Measurements from ENCODE around the gene FZD1. TPM values are rescaled to one million over a fixed set of nuclear protein-coding genes. Genes with fewer than 3 reads are reported as not detected.
A peak's percentile ranks its signal among the peaks of the same experiment; 100 is the strongest.

FZD1 gene
- total RNA-seq (10 to 100 TPM in 2 of 5 donors, 1 to 10 TPM in 3; 1.8 to 12.9 (median 8.7) TPM), polyA plus RNA-seq (1 to 10 TPM; 2.4 to 2.7 (median 2.4) TPM)
- long read RNA-seq, donor 1, full-length matches to known transcripts = 7 of 7 reads
- long read RNA-seq, donor 1, partial matches to known transcripts = 0 of 7 reads
- long read RNA-seq, donor 1, other reads (novel, unspliced or antisense) = 0 of 7 reads
- long read RNA-seq, donor 2, full-length matches to known transcripts = 18 of 18 reads
- long read RNA-seq, donor 2, partial matches to known transcripts = 0 of 18 reads
- long read RNA-seq, donor 2, other reads (novel, unspliced or antisense) = 0 of 18 reads
- long read RNA-seq, donor 3, full-length matches to known transcripts = 9 of 9 reads
- long read RNA-seq, donor 3, partial matches to known transcripts = 0 of 9 reads
- long read RNA-seq, donor 3, other reads (novel, unspliced or antisense) = 0 of 9 reads
- long read RNA-seq, donor 4, full-length matches to known transcripts = 2 of 2 reads
- long read RNA-seq, donor 4, partial matches to known transcripts = 0 of 2 reads
- long read RNA-seq, donor 4, other reads (novel, unspliced or antisense) = 0 of 2 reads
- long read RNA-seq, donor 5, full-length matches to known transcripts = 30 of 30 reads
- long read RNA-seq, donor 5, partial matches to known transcripts = 0 of 30 reads
- long read RNA-seq, donor 5, other reads (novel, unspliced or antisense) = 0 of 30 reads
- long read RNA-seq, donor 6, full-length matches to known transcripts = 25 of 25 reads
- long read RNA-seq, donor 6, partial matches to known transcripts = 0 of 25 reads
- long read RNA-seq, donor 6, other reads (novel, unspliced or antisense) = 0 of 25 reads
- long read RNA-seq, donor 7, full-length matches to known transcripts = 44 of 44 reads
- long read RNA-seq, donor 7, partial matches to known transcripts = 0 of 44 reads
- long read RNA-seq, donor 7, other reads (novel, unspliced or antisense) = 0 of 44 reads
- long read RNA-seq, donor 8, full-length matches to known transcripts = 16 of 16 reads
- long read RNA-seq, donor 8, partial matches to known transcripts = 0 of 16 reads
- long read RNA-seq, donor 8, other reads (novel, unspliced or antisense) = 0 of 16 reads
- long read RNA-seq, donor 9, full-length matches to known transcripts = 31 of 31 reads
- long read RNA-seq, donor 9, partial matches to known transcripts = 0 of 31 reads
- long read RNA-seq, donor 9, other reads (novel, unspliced or antisense) = 0 of 31 reads
- long read RNA-seq, donor 10, full-length matches to known transcripts = 4 of 4 reads
- long read RNA-seq, donor 10, partial matches to known transcripts = 0 of 4 reads
- long read RNA-seq, donor 10, other reads (novel, unspliced or antisense) = 0 of 4 reads

DNA sequence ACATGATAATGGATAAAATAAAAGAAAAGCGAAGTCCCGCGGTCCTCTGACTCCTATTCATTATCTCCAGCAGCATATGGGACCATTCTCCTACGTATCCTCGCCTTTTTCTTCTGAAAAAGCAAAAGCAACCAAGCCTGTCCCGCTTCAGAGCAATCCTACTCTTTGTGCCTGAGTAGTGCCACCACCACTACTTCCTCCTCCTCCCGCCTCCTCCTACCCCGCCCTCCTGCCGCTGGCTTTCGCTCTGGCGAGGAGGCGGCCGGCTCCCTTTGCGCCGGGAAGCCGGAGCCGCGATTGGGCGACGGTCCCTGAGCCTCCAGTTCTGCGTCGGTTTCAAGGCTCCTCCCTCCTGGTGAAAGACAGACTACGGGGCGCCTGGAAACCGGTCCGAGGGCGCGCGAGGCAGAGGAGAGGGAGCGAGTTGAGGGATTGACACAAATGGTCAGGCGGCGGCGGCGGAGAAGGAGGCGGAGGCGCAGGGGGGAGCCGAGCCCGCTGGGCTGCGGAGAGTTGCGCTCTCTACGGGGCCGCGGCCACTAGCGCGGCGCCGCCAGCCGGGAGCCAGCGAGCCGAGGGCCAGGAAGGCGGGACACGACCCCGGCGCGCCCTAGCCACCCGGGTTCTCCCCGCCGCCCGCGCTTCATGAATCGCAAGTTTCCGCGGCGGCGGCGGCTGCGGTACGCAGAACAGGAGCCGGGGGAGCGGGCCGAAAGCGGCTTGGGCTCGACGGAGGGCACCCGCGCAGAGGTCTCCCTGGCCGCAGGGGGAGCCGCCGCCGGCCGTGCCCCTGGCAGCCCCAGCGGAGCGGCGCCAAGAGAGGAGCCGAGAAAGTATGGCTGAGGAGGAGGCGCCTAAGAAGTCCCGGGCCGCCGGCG, at the start of gene FZD1:
Gene FZD1, plus strand, starts transcription at position 388 of the 878 bp plus-strand sequence. Its CDS starts 448 bp downstream, at position 836.
- no peaks in the 10 kb centered on the region for H3K36me3 ChIP-seq
- H3K27me3 ChIP-seq = no peaks in the 10 kb centered on the region
- H3K27ac ChIP-seq = peak within 1 kb of the TSS; percentile 83 to 98 (median 93)
- H3K9me3 ChIP-seq = no peaks in the 10 kb centered on the region
- WGBS, 5 donors = 0 to 1% (median 0%) methylated on average over 53 to 89 of the region's 90 CpGs
- intact Hi-C loops (cut with DNase I; ENCODE audit: low total_unique reads) = no loop called here
- peaks cover 18 to 46% (median 37%) of the 10 kb centered on the region in 4 donors for H3K4me1 ChIP-seq
- TF ChIP-seq EP300 (IDR thresholded peaks at IDR 0.05) (no peak), POLR2AphosphoS5 (IDR thresholded peaks at IDR 0.05) (peak; percentile 73 to 83 (median 80)), POLR2A (IDR thresholded peaks at IDR 0.05) (peak in 2 of 4 donors; percentile 29 to 39)
- peak; percentile 95 to 99 for DNase-seq
- H3K4me3 ChIP-seq = peak within 1 kb of the TSS; percentile 66 to 90 (median 78)

DNA sequence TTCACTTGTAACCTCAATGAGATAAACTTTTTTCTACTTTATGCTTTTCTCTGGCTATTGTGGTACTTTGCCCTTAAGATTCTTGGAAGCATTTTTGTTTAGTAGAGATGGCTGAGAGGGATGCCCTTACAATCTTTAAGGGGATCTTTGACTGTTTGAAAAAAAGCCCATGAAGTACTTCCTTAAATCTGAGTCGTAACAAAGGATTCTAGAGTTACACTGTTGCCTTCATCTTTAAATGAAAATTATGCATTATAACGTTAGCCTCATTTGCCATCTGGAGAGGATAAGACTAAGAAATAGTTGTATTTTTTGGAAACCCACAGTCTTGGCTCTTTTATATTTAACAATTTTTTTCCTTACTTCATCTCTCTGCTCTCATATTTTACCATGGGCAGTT, 37.8 kb upstream of the FZD1 start:
- Histone ChIP-seq H3K4me3 (no peak overlapping the region), H3K27me3 (no peaks in the 10 kb centered on the region), H3K4me1 (no peaks in the 10 kb centered on the region), H3K9me3 (peaks cover 0 to 3% (median 0%) of the 10 kb centered on the region in 4 donors), H3K27ac (no peak overlapping the region), H3K36me3 (no peaks in the 10 kb centered on the region)
- DNase-seq = no peak
- intact Hi-C loops (cut with DNase I; ENCODE audit: low total_unique reads) = no loop called here
- TF ChIP-seq, protein P1, sequence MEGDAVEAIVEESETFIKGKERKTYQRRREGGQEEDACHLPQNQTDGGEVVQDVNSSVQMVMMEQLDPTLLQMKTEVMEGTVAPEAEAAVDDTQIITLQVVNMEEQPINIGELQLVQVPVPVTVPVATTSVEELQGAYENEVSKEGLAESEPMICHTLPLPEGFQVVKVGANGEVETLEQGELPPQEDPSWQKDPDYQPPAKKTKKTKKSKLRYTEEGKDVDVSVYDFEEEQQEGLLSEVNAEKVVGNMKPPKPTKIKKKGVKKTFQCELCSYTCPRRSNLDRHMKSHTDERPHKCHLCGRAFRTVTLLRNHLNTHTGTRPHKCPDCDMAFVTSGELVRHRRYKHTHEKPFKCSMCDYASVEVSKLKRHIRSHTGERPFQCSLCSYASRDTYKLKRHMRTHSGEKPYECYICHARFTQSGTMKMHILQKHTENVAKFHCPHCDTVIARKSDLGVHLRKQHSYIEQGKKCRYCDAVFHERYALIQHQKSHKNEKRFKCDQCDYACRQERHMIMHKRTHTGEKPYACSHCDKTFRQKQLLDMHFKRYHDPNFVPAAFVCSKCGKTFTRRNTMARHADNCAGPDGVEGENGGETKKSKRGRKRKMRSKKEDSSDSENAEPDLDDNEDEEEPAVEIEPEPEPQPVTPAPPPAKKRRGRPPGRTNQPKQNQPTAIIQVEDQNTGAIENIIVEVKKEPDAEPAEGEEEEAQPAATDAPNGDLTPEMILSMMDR (IDR thresholded peaks at IDR 0.05) = no peak
- no peak for TF ChIP-seq POLR2AphosphoS5 (IDR thresholded peaks at IDR 0.05)
- TF ChIP-seq EP300 (IDR thresholded peaks at IDR 0.05) = no peak
- no peak for TF ChIP-seq POLR2A (IDR thresholded peaks at IDR 0.05)
- 71 to 82% (median 77%) methylated on average over 2 of the region's 2 CpGs for WGBS, 5 donors

DNA sequence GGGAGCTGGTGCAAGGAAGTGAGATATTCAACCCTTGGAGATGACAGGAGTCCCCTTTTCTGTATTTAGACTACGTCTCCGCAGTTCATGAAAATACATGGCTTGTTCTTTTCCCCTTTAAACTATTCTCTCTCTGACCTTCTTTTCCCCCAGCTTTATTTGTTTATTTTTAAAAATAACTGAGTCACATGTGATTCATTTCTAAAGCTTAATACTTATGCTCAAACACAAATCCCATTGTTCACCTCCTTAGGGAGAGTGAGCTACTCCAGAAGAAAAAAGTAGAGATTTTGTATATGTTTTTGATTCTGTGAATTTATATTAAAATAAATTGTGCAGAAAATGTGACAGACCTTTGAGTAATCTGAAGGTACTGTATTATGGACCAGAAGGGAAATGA, 35.9 kb upstream of the FZD1 start:
- H3K27ac ChIP-seq = no peak overlapping the region
- WGBS, 5 donors = 70 to 89% (median 79%) methylated on average over 2 of the region's 2 CpGs

More for the DNA sequence above, 35.9 kb upstream of the FZD1 start:
- no peak for TF ChIP-seq POLR2A (IDR thresholded peaks at IDR 0.05)
- TF ChIP-seq, protein P1 (IDR thresholded peaks at IDR 0.05) = no peak
- TF ChIP-seq EP300 (IDR thresholded peaks at IDR 0.05) = no peak
- no peak for TF ChIP-seq POLR2AphosphoS5 (IDR thresholded peaks at IDR 0.05)
- peaks cover 0 to 3% (median 0%) of the 10 kb centered on the region in 4 donors for H3K9me3 ChIP-seq
- H3K4me1 ChIP-seq = no peaks in the 10 kb centered on the region
- H3K36me3 ChIP-seq = no peaks in the 10 kb centered on the region
- no peak for DNase-seq
- H3K27me3 ChIP-seq = no peaks in the 10 kb centered on the region
- no peak overlapping the region for H3K4me3 ChIP-seq
- intact Hi-C loops (cut with DNase I; ENCODE audit: low total_unique reads) = no loop called here
